ENCODE data around the gene COL4A5.

GRCh38 chrX:108527724-108528123 is 88.1 kb downstream of the COL4A5 start:
- TF ChIP-seq CTCF (IDR thresholded peaks at IDR 0.05) (no peak), POLR2A (IDR thresholded peaks at IDR 0.05) (no peak), POLR2AphosphoS5 (IDR thresholded peaks at IDR 0.05) (no peak), EP300 (IDR thresholded peaks at IDR 0.05) (no peak)

Measured in stomach (tissue), 4 donors.